Measurements from ENCODE around the gene KSR2.
A peak's percentile ranks its signal among the peaks of the same experiment; 100 is the strongest.
"Not testable (repeated sequence)": the region's sequence is repeated elsewhere in the genome, so short reads cannot be mapped to it uniquely, and the experiment has no call there.

Gene KSR2

DNA sequence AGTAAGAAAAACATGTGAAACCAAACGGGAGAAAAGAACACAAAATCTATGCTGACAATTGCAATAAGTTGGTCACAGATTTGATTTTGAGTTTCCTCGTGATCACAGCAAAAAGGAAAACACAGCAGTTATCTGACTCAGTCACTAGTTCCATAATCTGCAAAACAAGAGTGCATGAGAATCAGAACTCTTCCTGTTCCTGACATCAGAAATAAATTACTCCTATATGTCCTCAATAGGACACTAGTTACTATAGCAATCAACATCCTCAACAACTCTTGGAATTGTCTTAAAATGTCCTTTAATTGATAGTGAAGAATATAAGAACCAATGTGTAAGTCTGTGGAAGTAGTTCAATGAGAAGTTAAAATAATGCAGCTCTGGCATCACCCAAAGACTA is 339.3 kb downstream of the KSR2 start:
- no peak for DNase-seq
- no peaks in the 10 kb centered on the region for H3K4me1 Mint-ChIP-seq
- H3K9me3 Mint-ChIP-seq: peaks cover 26% of the 10 kb centered on the region
- TF ChIP-seq, protein P1, sequence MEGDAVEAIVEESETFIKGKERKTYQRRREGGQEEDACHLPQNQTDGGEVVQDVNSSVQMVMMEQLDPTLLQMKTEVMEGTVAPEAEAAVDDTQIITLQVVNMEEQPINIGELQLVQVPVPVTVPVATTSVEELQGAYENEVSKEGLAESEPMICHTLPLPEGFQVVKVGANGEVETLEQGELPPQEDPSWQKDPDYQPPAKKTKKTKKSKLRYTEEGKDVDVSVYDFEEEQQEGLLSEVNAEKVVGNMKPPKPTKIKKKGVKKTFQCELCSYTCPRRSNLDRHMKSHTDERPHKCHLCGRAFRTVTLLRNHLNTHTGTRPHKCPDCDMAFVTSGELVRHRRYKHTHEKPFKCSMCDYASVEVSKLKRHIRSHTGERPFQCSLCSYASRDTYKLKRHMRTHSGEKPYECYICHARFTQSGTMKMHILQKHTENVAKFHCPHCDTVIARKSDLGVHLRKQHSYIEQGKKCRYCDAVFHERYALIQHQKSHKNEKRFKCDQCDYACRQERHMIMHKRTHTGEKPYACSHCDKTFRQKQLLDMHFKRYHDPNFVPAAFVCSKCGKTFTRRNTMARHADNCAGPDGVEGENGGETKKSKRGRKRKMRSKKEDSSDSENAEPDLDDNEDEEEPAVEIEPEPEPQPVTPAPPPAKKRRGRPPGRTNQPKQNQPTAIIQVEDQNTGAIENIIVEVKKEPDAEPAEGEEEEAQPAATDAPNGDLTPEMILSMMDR (IDR thresholded peaks at IDR 0.05): no peak
- no peak overlapping the region for H3K27ac Mint-ChIP-seq
- no peak overlapping the region for H3K4me3 Mint-ChIP-seq
- H3K36me3 Mint-ChIP-seq (ENCODE audit: low read depth): no peaks in the 10 kb centered on the region
- peaks cover 20% of the 10 kb centered on the region for H3K27me3 Mint-ChIP-seq (ENCODE audit: low read depth, poor library complexity)

DNA sequence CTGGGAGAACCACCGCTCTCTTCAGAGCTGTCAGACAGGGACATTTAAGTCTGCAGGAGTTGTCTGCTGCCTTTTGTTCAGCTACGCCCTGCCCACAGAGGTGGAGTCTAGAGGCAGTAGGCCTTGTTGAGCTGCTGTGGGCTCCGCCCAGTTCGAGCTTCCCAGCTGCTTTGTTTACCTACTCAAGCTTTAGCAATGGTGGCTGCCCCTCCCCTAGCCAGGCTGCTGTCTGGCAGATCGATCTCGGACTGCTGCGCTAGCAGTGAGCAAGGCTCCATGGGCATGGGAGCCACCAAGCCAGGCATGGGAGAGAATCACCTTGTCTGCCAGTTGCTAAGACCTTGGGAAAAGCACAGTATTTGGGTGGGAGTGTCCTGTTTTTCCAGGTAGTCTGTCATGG is 340.1 kb downstream of the KSR2 start:
- H3K4me3 Mint-ChIP-seq; H3K4me1 Mint-ChIP-seq; H3K27ac Mint-ChIP-seq; H3K36me3 Mint-ChIP-seq (ENCODE audit: low read depth): not testable (repeated sequence)
- DNase-seq: peak; percentile 19
- H3K27me3 Mint-ChIP-seq (ENCODE audit: low read depth, poor library complexity): peaks cover 19% of the 10 kb centered on the region
- peaks cover 28% of the 10 kb centered on the region for H3K9me3 Mint-ChIP-seq

DNA sequence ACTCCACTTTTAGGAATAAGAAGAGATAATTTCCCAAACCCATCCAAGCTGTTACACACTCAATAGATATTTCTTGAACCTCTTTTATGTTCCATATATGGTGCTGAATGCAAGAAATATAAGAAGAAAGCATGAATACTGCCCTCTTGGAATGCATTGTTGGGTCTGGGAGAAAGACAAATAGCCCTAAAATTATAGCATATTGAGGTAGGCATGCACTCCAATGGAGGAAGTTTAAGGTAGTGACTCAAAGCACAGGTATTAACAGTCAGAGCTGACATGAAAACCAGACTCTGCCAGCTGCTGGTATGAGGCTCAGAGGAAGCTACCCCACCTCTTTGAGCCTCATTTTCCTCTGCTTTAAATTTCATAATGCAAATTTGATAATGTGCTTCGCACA is 346.0 kb downstream of the KSR2 start:
- no peak overlapping the region for H3K4me3 Mint-ChIP-seq
- no peaks in the 10 kb centered on the region for H3K4me1 Mint-ChIP-seq
- TF ChIP-seq, protein P1 (IDR thresholded peaks at IDR 0.05): no peak
- H3K36me3 Mint-ChIP-seq (ENCODE audit: low read depth): no peaks in the 10 kb centered on the region
- H3K27me3 Mint-ChIP-seq (ENCODE audit: low read depth, poor library complexity): peaks cover 18% of the 10 kb centered on the region
- H3K9me3 Mint-ChIP-seq: peaks cover 16% of the 10 kb centered on the region
- H3K27ac Mint-ChIP-seq: no peak overlapping the region
- DNase-seq: no peak

DNA sequence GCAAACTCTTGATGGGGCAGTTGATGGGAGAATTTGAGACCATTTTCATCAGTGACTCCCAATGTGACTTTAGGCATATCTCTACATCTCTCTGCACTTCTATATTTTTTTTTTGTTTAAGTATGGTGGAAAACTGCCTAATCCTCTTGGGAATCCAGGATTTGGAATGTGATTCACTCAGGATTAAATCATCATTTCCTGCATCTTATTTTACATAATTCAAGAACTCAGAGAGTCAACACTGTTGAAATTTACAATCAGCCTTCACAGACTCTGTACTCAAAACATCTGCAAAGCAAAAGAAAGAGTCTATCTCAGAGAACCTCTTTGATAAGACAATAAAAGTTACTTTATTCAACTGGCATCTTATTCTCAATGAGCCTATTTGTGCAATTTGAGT is 346.7 kb downstream of the KSR2 start:
- TF ChIP-seq, protein P1 (IDR thresholded peaks at IDR 0.05): no peak
- no peaks in the 10 kb centered on the region for H3K4me1 Mint-ChIP-seq
- H3K27me3 Mint-ChIP-seq (ENCODE audit: low read depth, poor library complexity): peaks cover 18% of the 10 kb centered on the region
- no peak overlapping the region for H3K4me3 Mint-ChIP-seq
- no peaks in the 10 kb centered on the region for H3K36me3 Mint-ChIP-seq (ENCODE audit: low read depth)
- no peak for DNase-seq
- no peak overlapping the region for H3K27ac Mint-ChIP-seq
- peaks cover 12% of the 10 kb centered on the region for H3K9me3 Mint-ChIP-seq

DNA sequence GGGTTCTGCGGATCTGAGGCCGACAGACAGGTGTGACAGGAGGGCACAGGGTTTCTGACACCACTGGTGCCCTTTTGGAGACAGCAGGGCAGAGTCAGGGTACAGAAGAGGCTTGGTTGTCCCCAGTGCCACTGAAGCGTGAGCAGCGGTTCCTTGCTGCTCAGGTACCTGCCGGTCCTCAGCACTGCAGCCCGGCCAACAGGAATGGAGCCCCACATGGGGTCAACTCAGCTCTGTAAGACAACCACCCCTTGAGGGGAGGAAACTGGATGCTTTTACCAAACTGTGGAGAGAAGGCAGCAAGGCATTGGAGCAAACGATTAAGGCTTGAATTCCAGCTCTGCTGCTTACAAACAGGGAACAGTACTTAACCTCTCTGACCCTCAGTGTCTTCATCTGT is 361.0 kb downstream of the KSR2 start:
- Mint-ChIP-seq H3K27ac (no peak overlapping the region), H3K36me3 (ENCODE audit: low read depth) (no peaks in the 10 kb centered on the region), H3K27me3 (ENCODE audit: low read depth, poor library complexity) (peaks cover 44% of the 10 kb centered on the region), H3K9me3 (peaks cover 6% of the 10 kb centered on the region), H3K4me3 (no peak overlapping the region), H3K4me1 (peaks cover 14% of the 10 kb centered on the region)
- TF ChIP-seq, protein P1 (IDR thresholded peaks at IDR 0.05): no peak
- no peak for DNase-seq

DNA sequence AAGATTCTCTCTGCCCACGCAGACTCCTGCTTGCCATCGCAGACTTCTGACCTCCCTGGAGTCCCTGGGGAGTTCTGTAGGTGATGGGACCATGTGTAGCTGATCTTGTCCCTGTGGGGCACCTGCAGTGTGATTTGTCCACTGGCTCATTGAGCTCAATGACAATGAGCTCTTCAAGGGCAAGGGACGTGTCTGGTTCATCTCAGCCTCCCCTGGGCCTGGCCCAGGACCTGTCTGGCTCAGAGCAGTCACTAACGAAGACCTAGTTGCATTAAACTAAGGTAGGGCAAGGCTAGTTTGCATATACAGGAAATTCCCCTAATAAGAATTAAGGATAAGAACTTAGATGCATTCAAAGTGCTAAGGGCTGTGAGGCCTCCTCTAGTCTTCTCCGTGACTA is 361.8 kb downstream of the KSR2 start:
- peaks cover 14% of the 10 kb centered on the region for H3K4me1 Mint-ChIP-seq
- H3K27me3 Mint-ChIP-seq (ENCODE audit: low read depth, poor library complexity): peaks cover 40% of the 10 kb centered on the region
- TF ChIP-seq, protein P1 (IDR thresholded peaks at IDR 0.05): no peak
- H3K27ac Mint-ChIP-seq: no peak overlapping the region
- DNase-seq: no peak
- H3K9me3 Mint-ChIP-seq: peaks cover 5% of the 10 kb centered on the region
- no peaks in the 10 kb centered on the region for H3K36me3 Mint-ChIP-seq (ENCODE audit: low read depth)
- no peak overlapping the region for H3K4me3 Mint-ChIP-seq
